Skeletal muscle cell (primary cell): ENCODE data around the gene XPNPEP1.
A peak's percentile ranks its signal among the peaks of the same experiment; 100 is the strongest.

ENCODE experiments used
- DNase-seq: peaks from one replicate; pipeline ENCODE4 v3.0.0-alpha.2; 2010; ENCODE audit warnings: low read depth
- H3K4me3 ChIP-seq: 2 replicates; pipeline ENCODE4 v1.5.1; 2011; ENCODE audit warnings: low read depth, mild to moderate bottlenecking, control low read depth, low read length, moderate library complexity

Gene XPNPEP1

GRCh38 chr10:109898666-109899355 lies 24.5 kb downstream of the XPNPEP1 start:
- no peak overlapping the region for H3K4me3 ChIP-seq
- DNase-seq = peak; percentile 56

DNA sequence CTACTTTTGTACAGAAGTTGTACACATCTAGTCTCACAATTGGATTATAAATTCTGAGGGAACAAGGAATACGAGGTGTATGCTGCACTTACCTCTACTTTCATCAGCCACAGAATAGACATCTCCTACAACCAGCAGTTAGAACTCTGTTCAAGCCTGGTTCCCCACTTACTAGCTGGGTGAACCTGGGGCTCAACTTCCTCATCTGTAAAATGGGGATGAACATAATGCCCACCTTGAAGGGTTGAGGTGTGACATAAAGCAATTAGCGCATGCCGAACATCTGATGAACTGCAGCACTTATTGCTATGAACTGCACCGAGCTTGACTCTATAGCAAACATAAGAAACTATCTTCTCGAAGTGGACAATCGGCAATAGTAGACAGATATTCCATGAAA lies 25.3 kb downstream of the XPNPEP1 start:
- no peak overlapping the region for H3K4me3 ChIP-seq
- no peak for DNase-seq

- H3K4me3 ChIP-seq = no peak overlapping the region
- no peak for DNase-seq
Observed at GRCh38 chr10:109895848-109896247, 27.5 kb downstream of the XPNPEP1 start.

DNA sequence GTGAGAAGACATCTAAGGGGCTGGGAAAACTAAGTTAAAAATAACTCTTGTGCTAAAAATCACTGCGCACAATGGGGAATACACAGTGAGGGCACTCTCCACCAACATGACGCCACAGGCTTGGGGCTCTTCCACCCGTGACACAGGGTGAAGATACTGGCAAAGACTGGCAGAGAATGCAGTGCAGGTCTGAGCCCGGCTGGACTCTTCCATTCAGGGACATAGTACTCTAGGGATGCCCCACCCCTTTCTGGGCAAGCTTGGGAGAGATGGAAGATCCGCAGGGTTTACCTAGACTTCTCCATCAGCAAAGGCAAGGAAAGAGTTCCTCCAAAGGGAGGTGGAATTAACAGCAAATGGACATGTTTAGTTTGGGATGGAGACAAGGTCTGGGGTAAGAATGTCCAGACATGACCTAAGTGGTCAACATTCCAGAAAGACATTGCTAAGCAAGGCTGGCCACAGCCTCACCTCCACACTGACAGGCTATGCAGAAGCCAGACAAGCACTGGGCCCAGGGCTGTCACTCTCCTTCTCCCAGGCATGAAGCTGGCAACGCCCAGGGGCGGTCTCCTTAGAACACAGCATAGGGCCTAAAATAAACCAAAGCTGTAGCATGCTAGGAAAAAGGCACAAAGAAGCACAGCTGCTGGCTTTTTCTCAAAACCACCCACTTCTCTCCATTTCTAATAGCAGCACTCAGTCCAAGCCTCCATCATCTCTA lies 28.1 kb downstream of the XPNPEP1 start:
- no peak overlapping the region for H3K4me3 ChIP-seq
- DNase-seq = no peak

- H3K4me3 ChIP-seq = no peak overlapping the region
- DNase-seq = peak; percentile 70
Observed at GRCh38 chr10:109894516-109894915, 28.8 kb downstream of the XPNPEP1 start.

- DNase-seq = no peak
- no peak overlapping the region for H3K4me3 ChIP-seq
Observed at GRCh38 chr10:109893386-109893785, 29.9 kb downstream of the XPNPEP1 start.

DNA sequence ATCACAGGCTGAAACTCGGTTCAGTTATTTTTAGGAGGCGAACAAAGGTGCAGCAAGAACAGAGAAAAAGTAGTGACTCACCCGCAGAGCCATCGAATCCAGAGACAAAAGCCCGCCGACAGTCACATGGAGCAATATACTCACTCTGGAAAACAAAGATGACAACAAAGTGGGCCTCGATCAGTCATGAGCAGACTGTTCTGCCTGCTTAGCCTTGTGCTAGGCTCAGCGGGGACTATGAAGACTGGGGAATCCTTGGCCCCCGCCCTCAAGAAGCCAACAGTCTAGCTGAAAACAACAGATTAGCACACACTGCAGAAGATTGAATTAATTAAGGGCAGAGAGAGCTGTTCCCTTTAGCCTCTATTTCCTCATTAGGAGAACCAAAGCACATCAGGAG lies 30.4 kb downstream of the XPNPEP1 start:
- H3K4me3 ChIP-seq = no peak overlapping the region
- DNase-seq = no peak

DNA sequence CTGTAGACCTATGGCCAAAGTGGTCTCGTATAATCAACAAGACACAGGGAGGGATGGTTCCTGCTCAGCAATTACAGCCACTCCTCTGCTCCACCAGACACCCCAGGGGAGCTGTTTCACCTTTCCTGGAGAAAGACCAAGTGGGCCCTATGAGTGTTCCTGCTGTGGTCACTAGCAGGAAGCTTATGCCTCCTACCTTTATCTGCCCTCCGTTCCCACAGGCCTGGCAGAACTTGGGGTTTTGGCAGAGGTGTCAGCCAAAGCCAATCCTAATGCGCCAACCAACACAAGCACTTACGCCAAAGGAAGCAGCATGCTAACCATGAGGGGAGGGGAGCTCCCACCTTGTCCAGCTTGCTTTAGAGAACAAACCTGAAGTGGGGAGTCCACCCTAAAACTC lies 31.2 kb downstream of the XPNPEP1 start:
- DNase-seq = no peak
- no peak overlapping the region for H3K4me3 ChIP-seq

DNA sequence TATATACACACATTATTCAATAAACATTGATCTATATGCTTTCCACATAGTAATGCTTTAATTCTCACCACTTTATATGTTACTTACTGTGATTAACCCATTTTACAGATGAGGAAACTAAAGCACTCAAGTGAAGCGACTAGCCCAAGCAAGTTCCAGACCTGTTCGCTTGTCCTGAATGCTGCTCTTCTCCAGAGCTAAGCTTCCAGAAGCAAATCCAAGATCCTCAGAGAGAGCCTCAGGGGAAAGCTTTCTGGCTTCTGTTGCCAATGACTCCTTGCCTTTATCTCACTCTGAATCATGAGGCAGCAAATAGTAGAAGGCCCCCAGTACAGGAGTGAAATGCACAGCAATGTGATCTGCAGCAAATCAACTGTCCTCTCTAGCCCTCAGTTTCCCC lies 32.2 kb downstream of the XPNPEP1 start:
- DNase-seq = no peak
- H3K4me3 ChIP-seq = no peak overlapping the region

- DNase-seq = peak; percentile 59
- H3K4me3 ChIP-seq = no peak overlapping the region
Observed at GRCh38 chr10:109889867-109890266, 33.4 kb downstream of the XPNPEP1 start.

GRCh38 chr10:109887776-109888175 lies 35.5 kb downstream of the XPNPEP1 start:
- no peak for DNase-seq
- H3K4me3 ChIP-seq = no peak overlapping the region

- H3K4me3 ChIP-seq = no peak overlapping the region
- no peak for DNase-seq
Observed at GRCh38 chr10:109887243-109887642, 36.1 kb downstream of the XPNPEP1 start.

GRCh38 chr10:109886781-109887140 lies 36.5 kb downstream of the XPNPEP1 start:
- H3K4me3 ChIP-seq = no peak overlapping the region
- DNase-seq = no peak

DNA sequence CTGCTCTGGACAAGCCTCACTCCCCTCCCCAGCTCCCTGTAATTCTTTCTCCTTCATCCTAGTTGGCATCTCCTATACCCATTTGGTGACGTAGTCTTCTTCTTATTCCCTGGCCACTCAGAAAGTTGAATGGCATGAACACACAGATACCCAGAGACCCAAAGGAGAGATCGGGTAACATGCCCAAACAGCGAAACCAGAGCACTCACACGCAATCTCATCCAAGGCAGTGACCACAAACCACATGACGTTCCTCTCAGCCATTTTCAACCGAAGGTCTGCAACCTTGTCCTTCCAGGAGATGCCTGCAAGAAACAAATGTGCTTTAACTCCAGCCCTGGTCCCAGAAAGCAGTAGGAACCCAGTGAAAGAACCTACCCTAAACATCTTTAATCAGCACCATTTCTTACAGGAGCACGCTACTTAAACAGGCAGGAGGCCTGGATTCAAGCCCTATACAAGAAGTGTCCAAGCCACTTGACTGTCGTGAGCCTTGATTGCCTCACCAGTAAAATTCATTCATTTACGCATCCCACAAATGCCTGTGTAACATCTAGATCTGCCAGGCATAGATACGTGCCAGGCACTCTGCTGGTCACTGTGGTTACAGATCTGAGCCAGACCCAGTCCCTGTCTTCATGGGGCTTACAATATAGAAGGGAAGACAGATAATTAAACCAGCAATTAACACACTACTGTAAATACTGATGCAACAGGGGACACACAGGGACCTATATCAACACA lies 37.1 kb downstream of the XPNPEP1 start:
- no peak for DNase-seq
- no peak overlapping the region for H3K4me3 ChIP-seq

GRCh38 chr10:109883859-109884771 lies 39.2 kb downstream of the XPNPEP1 start:
- H3K4me3 ChIP-seq = no peak overlapping the region
- DNase-seq = peak; percentile 69

GRCh38 chr10:109882251-109883057 lies 40.9 kb downstream of the XPNPEP1 start:
- no peak for DNase-seq
- no peak overlapping the region for H3K4me3 ChIP-seq

DNA sequence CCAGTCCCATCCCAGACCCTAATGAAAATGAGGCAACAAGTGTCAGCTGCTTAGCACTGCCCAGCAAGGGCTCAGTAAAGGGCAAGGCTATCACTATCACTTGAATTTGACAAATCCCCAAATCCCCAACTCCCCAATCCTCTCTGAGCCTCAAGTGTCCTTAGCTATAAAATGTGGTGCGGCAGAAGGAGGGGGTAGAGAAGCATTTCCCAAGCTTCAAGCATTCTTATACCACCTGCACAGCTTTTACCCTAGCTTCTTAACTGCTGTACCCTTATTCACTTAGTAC lies 41.6 kb downstream of the XPNPEP1 start:
- H3K4me3 ChIP-seq = no peak overlapping the region
- DNase-seq = no peak

GRCh38 chr10:109880886-109881768 lies 42.2 kb downstream of the XPNPEP1 start:
- no peak overlapping the region for H3K4me3 ChIP-seq
- no peak for DNase-seq
